ENCODE results near the gene HAUS6. TPM values are rescaled to one million over a fixed set of nuclear protein-coding genes. Genes with fewer than 3 reads are reported as not detected.

The HAUS6 gene
- total RNA-seq, 1 donor from 2014 or later: 16.0 TPM

GRCh38 chr9:19085295-19085694, 17.4 kb downstream of the HAUS6 start:
- Mint-ChIP-seq H3K9me3 (ENCODE audit: unreplicated experiment) (no peaks in the 10 kb centered on the region), H3K4me1 (ENCODE audit: low read depth, unreplicated experiment) (peaks cover 4% of the 10 kb centered on the region), H3K27me3 (ENCODE audit: low read depth, unreplicated experiment) (no peaks in the 10 kb centered on the region), H3K27ac (ENCODE audit: unreplicated experiment) (no peak overlapping the region), H3K36me3 (ENCODE audit: low read depth, unreplicated experiment) (no peaks in the 10 kb centered on the region), H3K4me3 (ENCODE audit: unreplicated experiment) (no peak overlapping the region)
- Histone ChIP-seq H3K9me3 (ENCODE audit: insufficient read depth, low read depth, low read length) (no peaks in the 10 kb centered on the region), H3K9ac (ENCODE audit: low read length) (no peak overlapping the region), H3K4me1 (ENCODE audit: insufficient read depth, low read length) (no peaks in the 10 kb centered on the region), H4K20me1 (ENCODE audit: insufficient read depth, low read length) (no peaks in the 10 kb centered on the region), H3K4me3 (ENCODE audit: insufficient read depth, low read depth, low read length) (no peak overlapping the region), H2AFZ (ENCODE audit: low read depth, low read length) (no peak overlapping the region), H3K27ac (ENCODE audit: low read depth, low read length) (no peak overlapping the region), H3K4me2 (ENCODE audit: low read length) (no peak overlapping the region), H3K79me2 (ENCODE audit: insufficient read depth, low read length) (no peaks in the 10 kb centered on the region), H3K36me3 (ENCODE audit: insufficient read depth, low read length) (peaks cover 36% of the 10 kb centered on the region), H3K27me3 (ENCODE audit: insufficient read depth, low read length) (no peaks in the 10 kb centered on the region)
- TF ChIP-seq CTCF (IDR thresholded peaks at IDR 0.05; ENCODE audit: insufficient read depth, low read depth, low read length): peak; percentile 22
- no peak for TF ChIP-seq EZH2 (IDR thresholded peaks at IDR 0.05; ENCODE audit: insufficient read depth, low read length)
- DNase-seq (ENCODE audit: low read depth): no peak
- FAIRE-seq: no peak

GRCh38 chr9:19074836-19075235, 27.9 kb downstream of the HAUS6 start:
- Histone ChIP-seq H3K9ac (ENCODE audit: low read length) (no peak overlapping the region), H3K9me3 (ENCODE audit: insufficient read depth, low read depth, low read length) (no peaks in the 10 kb centered on the region), H3K4me1 (ENCODE audit: insufficient read depth, low read length) (peaks cover 12% of the 10 kb centered on the region), H3K36me3 (ENCODE audit: insufficient read depth, low read length) (peaks cover 16% of the 10 kb centered on the region), H4K20me1 (ENCODE audit: insufficient read depth, low read length) (no peaks in the 10 kb centered on the region), H3K27ac (ENCODE audit: low read depth, low read length) (no peak overlapping the region), H3K79me2 (ENCODE audit: insufficient read depth, low read length) (no peaks in the 10 kb centered on the region), H3K4me3 (ENCODE audit: insufficient read depth, low read depth, low read length) (no peak overlapping the region), H3K27me3 (ENCODE audit: insufficient read depth, low read length) (no peaks in the 10 kb centered on the region), H2AFZ (ENCODE audit: low read depth, low read length) (no peak overlapping the region), H3K4me2 (ENCODE audit: low read length) (peak overlapping the region; percentile 14)
- Mint-ChIP-seq H3K27ac (ENCODE audit: unreplicated experiment) (no peak overlapping the region), H3K9me3 (ENCODE audit: unreplicated experiment) (no peaks in the 10 kb centered on the region), H3K27me3 (ENCODE audit: low read depth, unreplicated experiment) (no peaks in the 10 kb centered on the region), H3K4me1 (ENCODE audit: low read depth, unreplicated experiment) (peaks cover 4% of the 10 kb centered on the region), H3K4me3 (ENCODE audit: unreplicated experiment) (no peak overlapping the region), H3K36me3 (ENCODE audit: low read depth, unreplicated experiment) (peaks cover 9% of the 10 kb centered on the region)
- no peak for FAIRE-seq
- DNase-seq (ENCODE audit: low read depth): peak; percentile 1
- TF ChIP-seq EZH2 (IDR thresholded peaks at IDR 0.05; ENCODE audit: insufficient read depth, low read length): no peak
- no peak for TF ChIP-seq CTCF (IDR thresholded peaks at IDR 0.05; ENCODE audit: insufficient read depth, low read depth, low read length)

DNA sequence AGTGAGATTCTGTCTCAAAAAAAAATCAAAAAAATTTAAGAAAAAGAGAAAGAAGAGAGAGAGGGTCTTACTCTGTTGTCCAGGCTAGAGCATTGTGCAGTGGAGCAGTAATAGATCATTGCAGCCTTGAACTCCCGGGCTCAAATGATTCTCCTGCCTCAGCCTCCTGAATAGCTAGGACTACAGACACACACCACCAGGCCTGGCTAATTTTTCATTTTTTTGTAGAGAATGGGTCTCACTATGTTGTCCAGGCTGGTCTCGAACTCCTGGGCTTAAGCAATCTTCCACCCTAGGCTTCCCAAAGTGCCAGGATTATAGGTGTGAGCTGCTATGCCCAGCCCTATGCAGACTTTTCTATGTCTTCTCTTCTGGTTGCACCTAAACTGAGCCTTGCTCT, 28.5 kb downstream of the HAUS6 start:
- Histone ChIP-seq H3K79me2 (ENCODE audit: insufficient read depth, low read length) (no peaks in the 10 kb centered on the region), H3K27me3 (ENCODE audit: insufficient read depth, low read length) (no peaks in the 10 kb centered on the region), H3K4me1 (ENCODE audit: insufficient read depth, low read length) (peaks cover 12% of the 10 kb centered on the region), H3K4me3 (ENCODE audit: insufficient read depth, low read depth, low read length) (no peak overlapping the region), H3K36me3 (ENCODE audit: insufficient read depth, low read length) (peaks cover 15% of the 10 kb centered on the region), H3K27ac (ENCODE audit: low read depth, low read length) (no peak overlapping the region), H3K9me3 (ENCODE audit: insufficient read depth, low read depth, low read length) (no peaks in the 10 kb centered on the region), H4K20me1 (ENCODE audit: insufficient read depth, low read length) (no peaks in the 10 kb centered on the region), H2AFZ (ENCODE audit: low read depth, low read length) (no peak overlapping the region), H3K4me2 (ENCODE audit: low read length) (no peak overlapping the region), H3K9ac (ENCODE audit: low read length) (no peak overlapping the region)
- Mint-ChIP-seq H3K27me3 (ENCODE audit: low read depth, unreplicated experiment) (no peaks in the 10 kb centered on the region), H3K36me3 (ENCODE audit: low read depth, unreplicated experiment) (peaks cover 9% of the 10 kb centered on the region), H3K4me3 (ENCODE audit: unreplicated experiment) (no peak overlapping the region), H3K27ac (ENCODE audit: unreplicated experiment) (no peak overlapping the region), H3K9me3 (ENCODE audit: unreplicated experiment) (no peaks in the 10 kb centered on the region), H3K4me1 (ENCODE audit: low read depth, unreplicated experiment) (peaks cover 4% of the 10 kb centered on the region)
- no peak for DNase-seq (ENCODE audit: low read depth)
- FAIRE-seq: no peak
- TF ChIP-seq CTCF (IDR thresholded peaks at IDR 0.05; ENCODE audit: insufficient read depth, low read depth, low read length): no peak
- no peak for TF ChIP-seq EZH2 (IDR thresholded peaks at IDR 0.05; ENCODE audit: insufficient read depth, low read length)
